ENCODE results near the gene MEIKIN.

MEIKIN gene

DNA sequence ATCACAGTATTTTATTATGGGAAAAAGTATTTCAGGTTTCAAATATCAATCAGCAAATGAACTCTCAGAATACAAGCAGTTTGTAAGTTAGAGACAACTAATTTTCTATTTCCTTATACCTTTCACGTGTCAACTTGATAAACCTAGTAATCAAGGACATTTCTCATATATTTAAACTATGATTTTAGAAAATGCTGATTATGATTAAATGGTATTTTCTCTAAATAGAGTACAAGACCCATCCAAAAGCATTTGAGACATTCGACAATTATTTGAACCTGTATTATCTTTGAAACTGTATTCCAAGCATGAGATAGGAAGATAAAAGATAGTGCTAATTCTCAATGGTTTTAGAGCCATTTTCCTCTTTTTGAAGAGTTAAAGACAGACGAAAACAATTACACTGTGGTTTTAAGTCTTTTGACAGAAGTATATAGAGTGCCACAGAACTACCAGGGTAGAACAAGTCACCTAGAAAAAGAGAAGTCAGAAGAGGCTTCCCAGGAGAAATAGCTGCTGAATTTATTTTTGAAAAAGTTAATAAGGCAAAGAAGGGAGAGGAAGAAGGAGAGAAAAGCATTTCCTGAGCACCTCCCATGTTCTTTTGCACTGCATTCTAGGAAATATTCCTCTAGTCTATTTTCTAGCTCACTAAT lies 5.6 kb downstream of the MEIKIN start:
- no peak for TF ChIP-seq CTCF (conservative IDR thresholded peaks at IDR 0.05)
- H3K27ac ChIP-seq, result no peak overlapping the region

DNA sequence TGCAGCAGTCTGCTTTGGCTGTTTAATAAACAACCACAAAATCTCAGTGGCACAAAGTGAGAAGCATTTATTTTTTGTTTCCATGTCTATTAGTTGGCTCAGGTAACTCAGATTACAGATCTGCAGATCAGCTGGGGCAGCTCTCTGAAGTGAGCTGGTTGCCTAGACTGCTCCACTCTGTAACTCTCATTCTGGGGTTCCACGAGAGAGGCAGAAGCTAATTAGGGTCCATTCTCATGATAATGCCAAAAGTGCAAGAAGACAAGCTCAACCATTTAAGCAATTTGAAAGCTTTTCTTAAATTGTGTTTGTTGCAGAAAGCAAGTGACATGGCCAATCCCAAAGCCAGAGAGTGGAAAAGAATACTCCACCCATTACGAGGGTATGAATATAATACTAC lies 13.2 kb downstream of the MEIKIN start:
- TF ChIP-seq CTCF (conservative IDR thresholded peaks at IDR 0.05), result no peak
- H3K27ac ChIP-seq, result no peak overlapping the region

- no peak for TF ChIP-seq CTCF (conservative IDR thresholded peaks at IDR 0.05)
- no peak overlapping the region for H3K27ac ChIP-seq
Observed at GRCh38 chr5:131928957-131929356, 16.5 kb downstream of the MEIKIN start.

GRCh38 chr5:131926168-131926567 lies 19.3 kb downstream of the MEIKIN start:
- no peak overlapping the region for H3K27ac ChIP-seq
- TF ChIP-seq CTCF (conservative IDR thresholded peaks at IDR 0.05), result no peak

- no peak for TF ChIP-seq CTCF (conservative IDR thresholded peaks at IDR 0.05)
Observed at GRCh38 chr5:131916481-131916880, 29.0 kb downstream of the MEIKIN start.

GRCh38 chr5:131914472-131914871 lies 31.0 kb downstream of the MEIKIN start:
- no peak for TF ChIP-seq CTCF (conservative IDR thresholded peaks at IDR 0.05)
- H3K27ac ChIP-seq, result no peak overlapping the region

More at GRCh38 chr5:131916481-131916880, 29.0 kb downstream of the MEIKIN start:
- no peak overlapping the region for H3K27ac ChIP-seq

- no peak for TF ChIP-seq CTCF (conservative IDR thresholded peaks at IDR 0.05)
- no peak overlapping the region for H3K27ac ChIP-seq
Observed at GRCh38 chr5:131913603-131914002, 31.9 kb downstream of the MEIKIN start.
